GM12878 (cell line): ENCODE measurements around the gene CTAGE9. TPM values are rescaled to one million over a fixed set of nuclear protein-coding genes. Genes with fewer than 3 reads are reported as not detected.

Source experiments
- ATAC-seq: fragments of 200-7000 bp; cut with Tn5 transposase; 3 replicates; pipeline ENCODE4 v1.9.1; 2020; ENCODE audit warnings: mild to moderate bottlenecking, moderate library complexity
- BruUV-seq: library from RNA; stranded (reverse); fragments of 400-500 nt; replicated peaks from 2 replicates; lab custom pipeline; 2021; lab: Mats Ljungman, UMichigan
- CTCF ChIA-PET: fragments of 300-600 bp; sonication (Branson Sonifier 250); formaldehyde crosslinking; extraction: SDS; loops from one replicate; lab custom pipeline; 2021; ENCODE audit warnings: inconsistent platforms; lab: Yijun Ruan, JAX
- POLR2A ChIA-PET: fragments of 350-600 bp; formaldehyde crosslinking; extraction: SDS; loops from one replicate; lab custom pipeline; 2021; ENCODE audit warnings: inconsistent platforms; lab: Charles Lee
- RAD21 ChIA-PET: fragments of 300-600 bp; sonication (Branson Sonifier 250); formaldehyde crosslinking; loops from one replicate; lab custom pipeline; 2023; ENCODE audit warnings: antibody characterized with exemption; ENCODE audit not compliant: unreplicated experiment; lab: Charles Lee
- SMC1A ChIA-PET: fragments of 300-600 bp; sonication (Branson Sonifier 250); formaldehyde crosslinking; loops from one replicate; lab custom pipeline; 2023; ENCODE audit not compliant: unreplicated experiment, uncharacterized antibody; lab: Charles Lee
- DNase-seq: peaks from one replicate; pipeline ENCODE4 v3.0.0-alpha.2; 2011; ENCODE audit warnings: low read depth, low spot score
- FAIRE-seq: peaks from 3 replicates; lab custom pipeline; 2011; peaks lifted over from hg19 to GRCh38; lab: Jason Lieb, UNC
- H2AFZ ChIP-seq: 2 replicates; pipeline ENCODE4 v1.6.0; 2011; ENCODE audit warnings: low read depth, low read length, control low read depth; ENCODE audit not compliant: control insufficient read depth
- H3K27ac ChIP-seq: 2 replicates; pipeline ENCODE4 v1.5.1; 2011; ENCODE audit warnings: control low read depth; ENCODE audit not compliant: control insufficient read depth, insufficient read depth
- H3K27me3 ChIP-seq, 2 experiments: replicated peaks in 1 of 2; 2 replicates each; pipeline versions ENCODE4 v1.6.0 to v1.6.1; 2011; ENCODE audit warnings: low read length in 1 of 2; ENCODE audit not compliant: control insufficient read depth in 2 of 2, insufficient read depth in 2 of 2
- H3K36me3 ChIP-seq, 2 experiments: 2 replicates each; pipeline ENCODE4 v1.5.1; 2011; ENCODE audit warnings: low read length in 1 of 2; ENCODE audit not compliant: control insufficient read depth in 2 of 2, insufficient read depth in 2 of 2
- H3K4me1 ChIP-seq: 2 replicates; pipeline ENCODE4 v1.6.1; 2011; ENCODE audit warnings: mild to moderate bottlenecking, low read length, moderate library complexity, mixed read lengths; ENCODE audit not compliant: control insufficient read depth, insufficient read depth
- H3K4me2 ChIP-seq: 2 replicates; pipeline ENCODE4 v1.6.0; 2011; ENCODE audit warnings: control low read depth; ENCODE audit not compliant: control insufficient read depth, insufficient read depth
- H3K4me3 ChIP-seq: fragments of 200-600 bp; sonication (generic); 2 replicates; pipeline ENCODE4 v1.5.1; 2016
- H3K79me2 ChIP-seq: 2 replicates; pipeline ENCODE4 v1.6.0; 2011; ENCODE audit warnings: low read length; ENCODE audit not compliant: control insufficient read depth, insufficient read depth
- H3K9ac ChIP-seq: 2 replicates; pipeline ENCODE4 v1.8.0; 2011; ENCODE audit warnings: low read length, control low read depth, mixed read lengths; ENCODE audit not compliant: control insufficient read depth, insufficient read depth
- H3K9me3 ChIP-seq: replicated peaks from 3 replicates; pipeline ENCODE4 v1.5.1; 2011; ENCODE audit warnings: mild to moderate bottlenecking, low read length; ENCODE audit not compliant: control insufficient read depth, insufficient read depth
- H4K20me1 ChIP-seq: 2 replicates; pipeline ENCODE4 v1.6.0; 2011; ENCODE audit not compliant: control insufficient read depth, insufficient read depth
- BHLHE40 ChIP-seq, 2 experiments: fragments of 450-650 bp in 1 of 2; IDR thresholded peaks; 2 replicates each; pipeline ENCODE4 v1.6.1; 2011 to 2017; ENCODE audit warnings: low read depth in 2 of 2, borderline replicate concordance in 1 of 2, improper control_type of control experiment in 1 of 2, low read length in 1 of 2, mild to moderate bottlenecking in 1 of 2
- BRCA1 ChIP-seq: IDR thresholded peaks from 2 replicates; pipeline ENCODE4 v1.6.1; 2011; ENCODE audit warnings: low read depth, low read length, improper control_type of control experiment
- CBFB ChIP-seq: IDR thresholded peaks from 2 replicates; pipeline ENCODE4 v1.6.1; 2016; ENCODE audit warnings: antibody characterized with exemption, low read depth
- CHD1 ChIP-seq: IDR thresholded peaks from 2 replicates; pipeline ENCODE4 v1.6.1; 2012; ENCODE audit warnings: low read depth, low read length, improper control_type of control experiment
- CHD4 ChIP-seq: fragments of 200-600 bp; sonication (generic); IDR thresholded peaks from 2 replicates; pipeline ENCODE4 v1.6.1; 2016; ENCODE audit warnings: mild to moderate bottlenecking
- CREM ChIP-seq: IDR thresholded peaks from 2 replicates; pipeline ENCODE4 v1.6.1; 2014; ENCODE audit warnings: antibody characterized with exemption, low read depth
- ETV6 ChIP-seq, 2 experiments: fragments of 450-650 bp in 1 of 2; IDR thresholded peaks in 1 of 2; conservative IDR thresholded peaks in 1 of 2; 2 replicates each; pipeline ENCODE4 v1.6.1; 2014; ENCODE audit warnings: antibody characterized with exemption in 1 of 2, borderline replicate concordance in 1 of 2, low read depth in 1 of 2, mild to moderate bottlenecking in 1 of 2, moderate library complexity in 1 of 2
- FOXM1 ChIP-seq: IDR thresholded peaks from 2 replicates; pipeline ENCODE4 v1.6.1; 2012; ENCODE audit warnings: low read depth, mild to moderate bottlenecking, inconsistent platforms, low read length, moderate library complexity
- HDGF ChIP-seq: fragments of 450-650 bp; IDR thresholded peaks from 2 replicates; pipeline ENCODE4 v1.6.1; 2016; ENCODE audit warnings: antibody characterized with exemption
- MEF2B ChIP-seq: fragments of 450-650 bp; IDR thresholded peaks from 2 replicates; pipeline ENCODE4 v1.6.1; 2018; ENCODE audit warnings: mild to moderate bottlenecking, moderate library complexity; ENCODE audit not compliant: partially characterized antibody, poor library complexity, severe bottlenecking
- POLR2AphosphoS5 ChIP-seq: IDR thresholded peaks from 2 replicates; pipeline ENCODE4 v1.6.1; 2011; ENCODE audit warnings: mild to moderate bottlenecking, low read length, inconsistent platforms
- SREBF1 ChIP-seq: IDR thresholded peaks from 2 replicates; pipeline ENCODE4 v1.6.1; 2012; ENCODE audit warnings: mild to moderate bottlenecking, low read length
- SREBF2 ChIP-seq: IDR thresholded peaks from 2 replicates; pipeline ENCODE4 v1.6.1; 2012; ENCODE audit warnings: mild to moderate bottlenecking, low read length
- ZBED1 ChIP-seq: IDR thresholded peaks from 2 replicates; pipeline ENCODE4 v1.6.1; 2016; ENCODE audit warnings: borderline replicate concordance
- WGBS: methylation state at CpG from one replicate; pipeline ENCODE4 v1.1.6; 2016; ENCODE audit warnings: low lambda C conversion rate; ENCODE audit not compliant: insufficient replicate concordance, insufficient coverage; ENCODE audit errors: missing lambda C conversion rate; 5-methylcytosine and 5-hydroxymethylcytosine counted together
- in situ Hi-C: fragments of 300-500 bp; cut with MboI; formaldehyde crosslinking; loops from 9 replicates; pipeline ENCODE4 v1.14.3; 2018; ENCODE audit warnings: mixed read lengths
- intact Hi-C: fragments of 100-400 bp; cut with micrococcal nuclease; formaldehyde crosslinking; loops from one replicate; pipeline ENCODE4 v1.14.2; 2022; ENCODE audit not compliant: unreplicated experiment
- polyA plus RNA-seq, 11 experiments: library from polyadenylated mRNA; depleted of rRNA in 4 of 11; unstranded in 6 of 11; stranded (reverse) in 5 of 11; fragments of >200 nt; fragmentation: Nextera tagmentation in 4 of 11; fragmentation: Illumina TruSeq in 1 of 11; extraction: Ambion mirVana in 4 of 11; extraction: Trizol in 1 of 11; gene quantifications; 1 replicate in 1 of 11; 2 replicates in 10 of 11; pipeline versions ENCODE4 v1.2.1 to v1.2.3, GENCODE V29; 2011 to 2016; ENCODE audit warnings: inconsistent platforms in 2 of 11, missing spikeins in 2 of 11, low read depth in 1 of 11
- total RNA-seq, 4 experiments: library from RNA; depleted of rRNA in 3 of 4; stranded (reverse); fragments of >200 nt in 3 of 4; fragmentation: Illumina TruSeq in 1 of 4; extraction: Trizol in 1 of 4; gene quantifications; 2 replicates each; pipeline versions ENCODE4 v1.2.1 to v1.2.3, GENCODE V29; 2013 to 2021
- TF ChIP-seq, protein P1 (sequence below): IDR thresholded peaks from 2 replicates; pipeline ENCODE4 v1.6.1; 2012; ENCODE audit warnings: mild to moderate bottlenecking, low read depth, low read length
- TF ChIP-seq, protein P2 (sequence below): IDR thresholded peaks from 2 replicates; pipeline ENCODE4 v1.6.1; 2011; ENCODE audit warnings: borderline replicate concordance, low read depth, mild to moderate bottlenecking, moderate library complexity, mixed read lengths, low read length; ENCODE audit not compliant: insufficient read depth; ENCODE audit errors: extremely low read length
- TF ChIP-seq, protein P3 (sequence below): IDR thresholded peaks from 2 replicates; pipeline ENCODE4 v1.6.1; 2011; ENCODE audit warnings: mild to moderate bottlenecking, low read depth, low read length, moderate library complexity; ENCODE audit not compliant: insufficient replicate concordance

The CTAGE9 gene
- total and polyA plus RNA-seq, 10 of the 15 experiments (the other 5 are each of a cell fraction or from before 2014, with no cell fraction given): 0.06 TPM; not detected in 9

DNA sequence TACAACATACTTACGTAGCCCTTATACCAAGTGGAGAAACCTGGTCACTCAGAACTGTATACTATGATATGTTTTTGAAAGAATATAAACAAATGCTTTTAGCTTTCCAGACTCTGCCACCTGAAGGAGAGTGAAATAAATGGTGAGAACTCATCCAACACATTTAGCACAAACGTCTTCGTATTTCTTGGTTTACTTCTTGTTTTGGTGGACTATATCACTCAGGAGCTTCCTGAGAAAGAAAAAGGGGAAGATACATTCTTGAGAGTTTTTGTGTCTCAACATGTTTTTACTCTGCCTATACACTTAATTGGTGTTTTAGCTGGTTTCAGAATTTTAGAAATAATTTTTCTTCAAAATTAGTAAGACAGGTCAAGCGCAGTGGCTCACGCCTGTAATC, 19.4 kb upstream of the CTAGE9 start (continued):
- no peak for TF ChIP-seq CHD1
- TF ChIP-seq SREBF2: no peak
- TF ChIP-seq, protein P1, sequence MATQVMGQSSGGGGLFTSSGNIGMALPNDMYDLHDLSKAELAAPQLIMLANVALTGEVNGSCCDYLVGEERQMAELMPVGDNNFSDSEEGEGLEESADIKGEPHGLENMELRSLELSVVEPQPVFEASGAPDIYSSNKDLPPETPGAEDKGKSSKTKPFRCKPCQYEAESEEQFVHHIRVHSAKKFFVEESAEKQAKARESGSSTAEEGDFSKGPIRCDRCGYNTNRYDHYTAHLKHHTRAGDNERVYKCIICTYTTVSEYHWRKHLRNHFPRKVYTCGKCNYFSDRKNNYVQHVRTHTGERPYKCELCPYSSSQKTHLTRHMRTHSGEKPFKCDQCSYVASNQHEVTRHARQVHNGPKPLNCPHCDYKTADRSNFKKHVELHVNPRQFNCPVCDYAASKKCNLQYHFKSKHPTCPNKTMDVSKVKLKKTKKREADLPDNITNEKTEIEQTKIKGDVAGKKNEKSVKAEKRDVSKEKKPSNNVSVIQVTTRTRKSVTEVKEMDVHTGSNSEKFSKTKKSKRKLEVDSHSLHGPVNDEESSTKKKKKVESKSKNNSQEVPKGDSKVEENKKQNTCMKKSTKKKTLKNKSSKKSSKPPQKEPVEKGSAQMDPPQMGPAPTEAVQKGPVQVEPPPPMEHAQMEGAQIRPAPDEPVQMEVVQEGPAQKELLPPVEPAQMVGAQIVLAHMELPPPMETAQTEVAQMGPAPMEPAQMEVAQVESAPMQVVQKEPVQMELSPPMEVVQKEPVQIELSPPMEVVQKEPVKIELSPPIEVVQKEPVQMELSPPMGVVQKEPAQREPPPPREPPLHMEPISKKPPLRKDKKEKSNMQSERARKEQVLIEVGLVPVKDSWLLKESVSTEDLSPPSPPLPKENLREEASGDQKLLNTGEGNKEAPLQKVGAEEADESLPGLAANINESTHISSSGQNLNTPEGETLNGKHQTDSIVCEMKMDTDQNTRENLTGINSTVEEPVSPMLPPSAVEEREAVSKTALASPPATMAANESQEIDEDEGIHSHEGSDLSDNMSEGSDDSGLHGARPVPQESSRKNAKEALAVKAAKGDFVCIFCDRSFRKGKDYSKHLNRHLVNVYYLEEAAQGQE: no peak
- TF ChIP-seq CREM: no peak
- TF ChIP-seq POLR2AphosphoS5: no peak
- TF ChIP-seq ZBED1: no peak

DNA sequence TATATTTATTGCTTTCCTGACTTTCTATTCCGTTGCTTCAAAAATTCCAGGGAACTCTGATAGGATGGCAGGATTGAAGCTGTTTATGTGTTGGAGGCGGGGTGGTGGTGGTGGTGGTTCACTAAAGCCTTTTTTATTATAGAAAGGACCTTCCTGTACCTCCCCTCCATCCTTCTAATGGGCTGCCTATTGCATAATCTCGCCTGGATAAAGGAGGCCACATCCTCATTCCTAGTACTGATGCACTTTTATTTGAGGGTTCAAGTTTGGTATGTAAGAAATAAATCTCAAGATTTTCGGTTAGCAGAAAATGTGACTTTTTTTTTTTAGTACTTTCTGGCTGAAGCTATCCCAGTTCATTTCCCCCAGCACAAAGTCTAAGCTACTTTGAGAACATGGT, 18.7 kb upstream of the CTAGE9 start:
- no peak overlapping the region for H3K4me3 ChIP-seq
- H3K27me3 ChIP-seq: no peaks in the 10 kb centered on the region
- ATAC-seq (no peak), DNase-seq (no peak), FAIRE-seq (no peak)
- 2% methylated on average over 4 of the region's 4 CpGs for WGBS
- in situ Hi-C loops (no loop called here), intact Hi-C loops (no loop called here)
- CTCF ChIA-PET: interaction anchor here (0.9 to 1.3 kb wide), 2 partner anchors 13 to 34 kb away, joined by 3 read pairs; no protein-coding TSS in a partner anchor
- H3K79me2 ChIP-seq: no peaks in the 10 kb centered on the region
- H3K36me3 ChIP-seq: no peaks in the 10 kb centered on the region
- H3K9me3 ChIP-seq: no peaks in the 10 kb centered on the region
- H3K4me2 ChIP-seq: no peak overlapping the region
- RAD21 ChIA-PET: no interaction called here
- SMC1A ChIA-PET: interaction anchor here (1.0 kb wide), 1 partner anchor 20 kb away, joined by 3 read pairs; no protein-coding TSS in a partner anchor
- BruUV-seq: no TSS peak
- no peak overlapping the region for H3K9ac ChIP-seq
- no peaks in the 10 kb centered on the region for H4K20me1 ChIP-seq
- H3K27ac ChIP-seq: no peak overlapping the region
- H2AFZ ChIP-seq: no peak overlapping the region
- POLR2A ChIA-PET: no interaction called here
- H3K4me1 ChIP-seq: no peaks in the 10 kb centered on the region
- TF ChIP-seq BRCA1: no peak
- no peak for TF ChIP-seq FOXM1
- TF ChIP-seq, protein P2, sequence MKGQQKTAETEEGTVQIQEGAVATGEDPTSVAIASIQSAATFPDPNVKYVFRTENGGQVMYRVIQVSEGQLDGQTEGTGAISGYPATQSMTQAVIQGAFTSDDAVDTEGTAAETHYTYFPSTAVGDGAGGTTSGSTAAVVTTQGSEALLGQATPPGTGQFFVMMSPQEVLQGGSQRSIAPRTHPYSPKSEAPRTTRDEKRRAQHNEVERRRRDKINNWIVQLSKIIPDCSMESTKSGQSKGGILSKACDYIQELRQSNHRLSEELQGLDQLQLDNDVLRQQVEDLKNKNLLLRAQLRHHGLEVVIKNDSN: no peak
- no peak for TF ChIP-seq CBFB
- TF ChIP-seq, protein P3, sequence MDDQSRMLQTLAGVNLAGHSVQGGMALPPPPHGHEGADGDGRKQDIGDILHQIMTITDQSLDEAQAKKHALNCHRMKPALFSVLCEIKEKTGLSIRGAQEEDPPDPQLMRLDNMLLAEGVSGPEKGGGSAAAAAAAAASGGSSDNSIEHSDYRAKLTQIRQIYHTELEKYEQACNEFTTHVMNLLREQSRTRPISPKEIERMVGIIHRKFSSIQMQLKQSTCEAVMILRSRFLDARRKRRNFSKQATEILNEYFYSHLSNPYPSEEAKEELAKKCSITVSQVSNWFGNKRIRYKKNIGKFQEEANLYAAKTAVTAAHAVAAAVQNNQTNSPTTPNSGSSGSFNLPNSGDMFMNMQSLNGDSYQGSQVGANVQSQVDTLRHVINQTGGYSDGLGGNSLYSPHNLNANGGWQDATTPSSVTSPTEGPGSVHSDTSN: no peak
- TF ChIP-seq MEF2B: no peak
- no peak for TF ChIP-seq HDGF
- no peak for TF ChIP-seq BHLHE40 (IDR thresholded peaks at IDR 0.05; ENCODE audit: borderline replicate concordance in 1 of 2, low read depth in 2 of 2, low read length in 1 of 2)
- no peak for TF ChIP-seq ETV6 (conservative IDR thresholded peaks at IDR 0.05 in 1 of 2, IDR thresholded peaks at IDR 0.05 in 1 of 2; ENCODE audit: borderline replicate concordance in 1 of 2, low read depth in 1 of 2)
- no peak for TF ChIP-seq CHD4
- TF ChIP-seq SREBF1: no peak
